DMS53 treated with DMSO at 0.1 percent for 48 hours (cell line): ENCODE results near the gene MYADML2.
"Not testable (repeated sequence)": the region's sequence is repeated elsewhere in the genome, so short reads cannot be mapped to it uniquely, and the experiment has no call there.

Source experiments
- DNase-seq: peaks from one replicate; lab custom pipeline; 2025; ENCODE audit not compliant: unreplicated experiment; lab: John Stamatoyannopoulos, UW

MYADML2 gene

GRCh38 chr17:81947189-81947588, at the start of gene MYADML2:
TSS of gene MYADML2 (minus strand) at chr17:81947233. CDS start at chr17:81941741, 5,492 bp downstream.
- no peak for DNase-seq

- no peak for DNase-seq
These were observed 49.3 kb upstream of the MYADML2 start for GRCh38 chr17:81996232-81996756.

- no peak for DNase-seq
These were observed 48.6 kb upstream of the MYADML2 start for GRCh38 chr17:81995463-81996231.

- DNase-seq = peak; percentile 22
These were observed 47.8 kb upstream of the MYADML2 start for GRCh38 chr17:81994593-81995462.

- DNase-seq = no peak
These were observed 46.9 kb upstream of the MYADML2 start for GRCh38 chr17:81993729-81994592.

GRCh38 chr17:81992306-81993102, 45.5 kb upstream of the MYADML2 start:
- DNase-seq = peak; percentile 54

GRCh38 chr17:81991684-81992305, 44.8 kb upstream of the MYADML2 start:
- DNase-seq = peak; percentile 99

GRCh38 chr17:81990836-81991683, 44.0 kb upstream of the MYADML2 start:
- DNase-seq = no peak

GRCh38 chr17:81987161-81987770, 40.2 kb upstream of the MYADML2 start:
- no peak for DNase-seq

- DNase-seq = no peak
These were observed 39.6 kb upstream of the MYADML2 start for GRCh38 chr17:81986606-81987005.

GRCh38 chr17:81984773-81985410, 37.9 kb upstream of the MYADML2 start:
- no peak for DNase-seq

- no peak for DNase-seq
These were observed 36.8 kb upstream of the MYADML2 start for GRCh38 chr17:81983639-81984373.

GRCh38 chr17:81983011-81983638, 36.1 kb upstream of the MYADML2 start:
- no peak for DNase-seq

GRCh38 chr17:81981511-81981910, 34.5 kb upstream of the MYADML2 start:
- DNase-seq = not testable (repeated sequence)

GRCh38 chr17:81980707-81981343, 33.8 kb upstream of the MYADML2 start:
- no peak for DNase-seq

- no peak for DNase-seq
These were observed 33.1 kb upstream of the MYADML2 start for GRCh38 chr17:81980122-81980521.
